H1 (cell line): ENCODE data around the gene CCDC74A.

Experiments used
- BRCA1 ChIP-seq: IDR thresholded peaks from 2 replicates; pipeline ENCODE4 v1.6.1; 2012; ENCODE audit warnings: low read depth, low read length, improper control_type of control experiment
- CHD2 ChIP-seq: IDR thresholded peaks from 2 replicates; pipeline ENCODE4 v1.6.1; 2012; ENCODE audit warnings: low read length, improper control_type of control experiment
- CTCF ChIP-seq, 3 experiments: IDR thresholded peaks; 1 replicate in 2 of 3; 2 replicates in 1 of 3; pipeline versions ENCODE4 v1.5.1 to v1.6.1; 2011; ENCODE audit warnings: low read length in 3 of 3, mild to moderate bottlenecking in 3 of 3, inconsistent platforms in 2 of 3, low read depth in 1 of 3, moderate library complexity in 1 of 3; ENCODE audit not compliant: insufficient read depth in 1 of 3; ENCODE audit errors: control extremely low read depth in 1 of 3
- EP300 ChIP-seq, 2 experiments: IDR thresholded peaks; 1 replicate in 1 of 2; 2 replicates in 1 of 2; pipeline ENCODE4 v1.6.1; 2011 to 2012; ENCODE audit warnings: low read depth in 2 of 2, low read length in 2 of 2, mild to moderate bottlenecking in 2 of 2, borderline replicate concordance in 1 of 2, inconsistent platforms in 1 of 2, moderate library complexity in 1 of 2
- EZH2 ChIP-seq: fragments of 200-600 bp; sonication (generic); IDR thresholded peaks from 2 replicates; pipeline ENCODE4 v1.7.1; 2012; ENCODE audit warnings: low read depth, mild to moderate bottlenecking, moderate library complexity, low read length, inconsistent platforms; ENCODE audit not compliant: severe bottlenecking
- JUN ChIP-seq: IDR thresholded peaks from 2 replicates; pipeline ENCODE4 v1.6.1; 2011; ENCODE audit warnings: low read depth, mild to moderate bottlenecking, improper control_type of control experiment, low read length
- PHF8 ChIP-seq: fragments of 200-600 bp; sonication (generic); conservative IDR thresholded peaks from 2 replicates; pipeline ENCODE4 v1.7.1; 2012; ENCODE audit warnings: low read depth, mild to moderate bottlenecking, inconsistent platforms, low read length, moderate library complexity
- POLR2A ChIP-seq, 2 experiments: IDR thresholded peaks; 1 replicate in 1 of 2; 2 replicates in 1 of 2; pipeline ENCODE4 v1.6.1; 2011; ENCODE audit warnings: low read depth in 2 of 2, low read length in 2 of 2, mild to moderate bottlenecking in 2 of 2; ENCODE audit errors: control extremely low read depth in 1 of 2
- POLR2AphosphoS5 ChIP-seq: IDR thresholded peaks from 2 replicates; pipeline ENCODE4 v1.6.1; 2011; ENCODE audit warnings: low read depth, low read length
- RNF2 ChIP-seq: fragments of 200-900, 300-1000 bp; sonication (generic); IDR thresholded peaks from 2 replicates; pipeline ENCODE4 v1.7.1; 2016; ENCODE audit warnings: borderline replicate concordance, low read depth, mild to moderate bottlenecking, antibody characterized with exemption, low read length; ENCODE audit not compliant: poor library complexity, severe bottlenecking; ENCODE audit errors: missing control alignments
- SIN3A ChIP-seq, 2 experiments: IDR thresholded peaks in 1 of 2; conservative IDR thresholded peaks in 1 of 2; 2 replicates each; pipeline ENCODE4 v1.6.1; 2011 to 2012; ENCODE audit warnings: low read length in 2 of 2, improper control_type of control experiment in 1 of 2, low read depth in 1 of 2, mild to moderate bottlenecking in 1 of 2
- SP4 ChIP-seq: IDR thresholded peaks from 2 replicates; pipeline ENCODE4 v1.6.1; 2012; ENCODE audit warnings: low read length, inconsistent platforms
- TBP ChIP-seq: IDR thresholded peaks from 2 replicates; pipeline ENCODE4 v1.6.1; 2011; ENCODE audit warnings: low read depth, low read length, improper control_type of control experiment
- TCF12 ChIP-seq: IDR thresholded peaks from 2 replicates; pipeline ENCODE4 v1.6.1; 2011; ENCODE audit warnings: low read depth, mild to moderate bottlenecking, low read length

GRCh38 chr2:131516011-131516410, 11.7 kb upstream of the CCDC74A start:
- TF ChIP-seq CTCF (IDR thresholded peaks at IDR 0.05; ENCODE audit: control extremely low read depth in 1 of 3, insufficient read depth in 1 of 3, low read depth in 1 of 3, low read length in 3 of 3): no peak
- TF ChIP-seq RNF2: no peak
- no peak for TF ChIP-seq EZH2
- no peak for TF ChIP-seq POLR2AphosphoS5
- no peak for TF ChIP-seq SP4
- no peak for TF ChIP-seq POLR2A (IDR thresholded peaks at IDR 0.05; ENCODE audit: control extremely low read depth in 1 of 2, low read depth in 2 of 2, low read length in 2 of 2)
- no peak for TF ChIP-seq BRCA1
- TF ChIP-seq TBP: no peak
- TF ChIP-seq EP300 (IDR thresholded peaks at IDR 0.05; ENCODE audit: borderline replicate concordance in 1 of 2, low read depth in 2 of 2, low read length in 2 of 2): no peak
- TF ChIP-seq TCF12: no peak
- TF ChIP-seq JUN: no peak
- no peak for TF ChIP-seq CHD2
- TF ChIP-seq PHF8: no peak
- TF ChIP-seq SIN3A (conservative IDR thresholded peaks at IDR 0.05 in 1 of 2, IDR thresholded peaks at IDR 0.05 in 1 of 2; ENCODE audit: low read depth in 1 of 2, low read length in 2 of 2): no peak
